Fibroblast of pulmonary artery (primary cell): ENCODE measurements around the gene MGST3.
"Not testable (repeated sequence)": the region's sequence is repeated elsewhere in the genome, so short reads cannot be mapped to it uniquely, and the experiment has no call there.

Source experiments
- DNase-seq: peaks from one replicate; pipeline ENCODE4 v3.0.0-alpha.2; 2010; ENCODE audit warnings: low read depth
- H3K4me3 ChIP-seq: replicated peaks from 2 replicates; pipeline ENCODE4 v1.5.1; 2011; ENCODE audit warnings: low read depth, mild to moderate bottlenecking, control low read depth, low read length, moderate library complexity
- TF ChIP-seq, protein P1 (sequence below): IDR thresholded peaks from 2 replicates; pipeline ENCODE4 v1.5.1; 2011; ENCODE audit warnings: mild to moderate bottlenecking, control low read depth, low read length, inconsistent platforms; ENCODE audit errors: missing control alignments

MGST3 gene

DNA sequence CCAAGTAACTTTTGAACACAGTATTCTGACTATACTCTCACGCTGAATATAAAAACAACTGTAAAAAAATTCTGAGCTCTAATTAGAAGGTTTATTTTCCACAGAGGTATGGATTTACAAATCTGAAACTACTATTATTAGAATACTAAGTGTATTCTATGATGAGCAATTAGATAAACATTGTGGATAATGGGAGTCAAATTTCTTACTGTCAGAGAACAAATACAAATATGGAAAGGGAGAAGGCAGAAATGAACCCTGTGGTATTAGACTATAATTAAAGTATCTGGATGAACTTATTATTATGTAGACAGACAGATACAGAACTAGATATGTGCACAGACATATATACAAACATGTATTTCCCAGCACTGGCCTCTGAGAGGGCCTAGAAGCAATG lies 44.8 kb downstream of the MGST3 start:
- H3K4me3 ChIP-seq = no peak overlapping the region
- no peak for DNase-seq
- TF ChIP-seq, protein P1, sequence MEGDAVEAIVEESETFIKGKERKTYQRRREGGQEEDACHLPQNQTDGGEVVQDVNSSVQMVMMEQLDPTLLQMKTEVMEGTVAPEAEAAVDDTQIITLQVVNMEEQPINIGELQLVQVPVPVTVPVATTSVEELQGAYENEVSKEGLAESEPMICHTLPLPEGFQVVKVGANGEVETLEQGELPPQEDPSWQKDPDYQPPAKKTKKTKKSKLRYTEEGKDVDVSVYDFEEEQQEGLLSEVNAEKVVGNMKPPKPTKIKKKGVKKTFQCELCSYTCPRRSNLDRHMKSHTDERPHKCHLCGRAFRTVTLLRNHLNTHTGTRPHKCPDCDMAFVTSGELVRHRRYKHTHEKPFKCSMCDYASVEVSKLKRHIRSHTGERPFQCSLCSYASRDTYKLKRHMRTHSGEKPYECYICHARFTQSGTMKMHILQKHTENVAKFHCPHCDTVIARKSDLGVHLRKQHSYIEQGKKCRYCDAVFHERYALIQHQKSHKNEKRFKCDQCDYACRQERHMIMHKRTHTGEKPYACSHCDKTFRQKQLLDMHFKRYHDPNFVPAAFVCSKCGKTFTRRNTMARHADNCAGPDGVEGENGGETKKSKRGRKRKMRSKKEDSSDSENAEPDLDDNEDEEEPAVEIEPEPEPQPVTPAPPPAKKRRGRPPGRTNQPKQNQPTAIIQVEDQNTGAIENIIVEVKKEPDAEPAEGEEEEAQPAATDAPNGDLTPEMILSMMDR = no peak

DNA sequence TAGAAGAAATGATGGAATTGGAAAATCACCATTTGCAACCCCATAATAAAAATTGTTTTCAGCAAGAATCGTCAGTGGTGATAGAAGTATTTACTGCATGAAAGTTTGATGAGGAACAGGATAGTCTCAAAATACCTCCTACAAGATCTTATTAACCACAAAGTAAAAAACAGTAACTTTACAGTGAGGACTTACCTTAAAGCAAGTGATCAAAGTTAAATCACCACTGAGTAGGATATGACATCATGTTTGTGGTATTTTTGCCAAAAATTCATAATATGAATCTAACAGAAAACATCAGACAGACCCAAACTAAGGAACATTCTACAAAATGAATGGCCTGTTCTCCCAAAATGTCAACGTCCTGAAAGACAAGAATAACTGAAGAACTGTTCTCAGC lies 47.5 kb downstream of the MGST3 start:
- H3K4me3 ChIP-seq = no peak overlapping the region
- TF ChIP-seq, protein P1 = no peak
- DNase-seq = no peak

DNA sequence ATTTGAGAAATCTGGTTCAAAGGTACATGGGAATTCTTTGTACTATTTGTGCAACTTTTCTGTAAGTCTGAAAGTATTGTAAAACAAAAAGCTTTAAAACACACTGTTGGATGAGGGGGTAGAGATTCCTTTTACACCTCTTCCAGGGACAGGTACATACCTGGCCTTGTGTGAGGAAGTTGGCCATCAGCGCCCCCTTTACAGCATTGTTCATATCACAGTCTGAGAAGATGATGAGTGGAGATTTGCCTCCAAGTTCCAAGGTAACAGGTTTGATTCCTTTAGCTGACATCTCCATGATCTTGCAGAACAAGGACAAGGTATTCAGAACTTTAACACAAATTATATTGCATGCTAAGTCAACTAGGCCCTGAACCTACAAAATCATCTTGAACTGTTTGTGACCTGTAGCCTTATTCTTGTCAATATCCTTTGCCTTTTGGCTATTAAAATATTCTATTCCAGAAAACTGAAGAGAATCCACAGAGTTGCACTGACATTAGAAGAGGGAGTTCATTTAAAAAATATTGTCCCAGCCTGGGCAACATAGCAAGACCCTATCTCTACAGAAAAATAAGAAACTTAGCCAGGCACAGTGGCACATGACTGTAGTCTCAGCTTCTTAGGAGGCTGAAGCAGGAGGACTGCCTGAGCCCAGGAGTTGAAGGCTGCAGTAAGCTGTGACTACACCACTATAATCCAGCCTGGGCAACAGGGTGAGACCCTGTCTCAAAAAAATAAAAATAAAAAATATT lies 48.4 kb downstream of the MGST3 start:
- DNase-seq = no peak
- TF ChIP-seq, protein P1 = no peak
- H3K4me3 ChIP-seq = no peak overlapping the region

DNA sequence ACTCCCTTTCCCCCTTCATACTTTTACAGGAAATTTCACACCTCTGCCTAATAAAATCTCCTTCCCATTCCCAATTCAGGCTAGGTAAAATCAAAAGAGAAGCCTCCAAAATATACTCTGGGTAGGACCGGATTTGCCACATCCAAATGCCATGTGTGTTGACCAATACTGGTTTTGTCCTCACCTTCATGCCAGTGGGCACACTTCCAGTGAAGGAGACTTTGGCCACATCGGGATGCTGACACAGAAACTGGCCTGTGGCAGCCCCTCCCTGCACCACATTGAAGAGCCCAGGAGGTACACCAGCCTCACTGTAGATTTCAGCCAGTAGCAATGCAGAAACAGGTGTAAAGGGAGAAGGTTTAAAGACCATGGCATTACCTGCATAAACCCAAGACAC lies 49.3 kb downstream of the MGST3 start:
- TF ChIP-seq, protein P1 = no peak
- no peak for DNase-seq
- no peak overlapping the region for H3K4me3 ChIP-seq

DNA sequence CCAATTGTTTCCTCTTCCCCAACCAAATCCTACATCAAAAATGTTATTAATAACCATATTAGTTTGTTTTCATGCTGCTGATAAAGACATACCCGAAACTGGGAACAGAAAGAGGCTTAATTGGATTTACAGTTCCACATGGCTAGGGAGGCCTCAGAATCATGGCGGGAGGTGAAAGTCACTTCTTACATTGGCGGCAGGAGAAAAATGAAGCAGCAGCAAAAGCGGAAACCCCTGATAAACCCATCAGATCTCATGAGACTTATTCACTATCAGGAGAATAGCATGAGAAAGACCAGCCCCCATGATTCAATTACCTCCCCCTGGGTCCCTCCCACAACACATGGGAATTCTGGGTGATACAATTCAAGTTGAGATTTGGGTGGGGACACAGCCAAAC lies 49.7 kb downstream of the MGST3 start:
- not testable (repeated sequence) for H3K4me3 ChIP-seq, DNase-seq

DNA sequence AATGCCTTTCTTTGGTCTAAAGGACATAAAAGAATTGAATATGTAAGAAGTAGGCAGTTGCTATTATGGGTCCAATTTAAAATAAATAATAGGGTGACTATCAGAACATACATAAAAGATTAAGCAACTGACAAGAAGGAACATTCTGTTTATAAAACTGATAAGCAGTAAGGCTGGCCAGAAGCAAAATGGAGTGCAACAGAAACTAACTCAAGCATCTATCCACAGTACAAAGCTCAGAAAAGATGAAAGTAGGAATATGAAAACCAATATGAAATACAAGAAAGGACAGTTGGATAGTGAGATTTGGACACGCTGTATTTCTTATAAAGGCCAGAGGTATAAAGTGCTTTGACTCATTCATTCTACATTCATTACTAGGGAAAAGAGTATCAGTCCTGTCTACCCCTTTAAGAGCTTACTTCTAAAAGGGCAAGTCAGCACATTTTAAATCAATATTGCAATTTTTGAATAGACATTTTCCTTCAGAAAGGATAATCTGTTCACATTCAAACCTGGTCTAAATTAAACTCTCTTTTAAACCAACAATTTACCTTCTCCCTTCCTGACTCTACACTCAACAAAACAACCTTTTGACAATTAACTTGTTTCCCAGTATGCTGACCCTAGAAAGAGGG lies 52.9 kb downstream of the MGST3 start:
- no peak for DNase-seq
- no peak overlapping the region for H3K4me3 ChIP-seq
- TF ChIP-seq, protein P1 = no peak

DNA sequence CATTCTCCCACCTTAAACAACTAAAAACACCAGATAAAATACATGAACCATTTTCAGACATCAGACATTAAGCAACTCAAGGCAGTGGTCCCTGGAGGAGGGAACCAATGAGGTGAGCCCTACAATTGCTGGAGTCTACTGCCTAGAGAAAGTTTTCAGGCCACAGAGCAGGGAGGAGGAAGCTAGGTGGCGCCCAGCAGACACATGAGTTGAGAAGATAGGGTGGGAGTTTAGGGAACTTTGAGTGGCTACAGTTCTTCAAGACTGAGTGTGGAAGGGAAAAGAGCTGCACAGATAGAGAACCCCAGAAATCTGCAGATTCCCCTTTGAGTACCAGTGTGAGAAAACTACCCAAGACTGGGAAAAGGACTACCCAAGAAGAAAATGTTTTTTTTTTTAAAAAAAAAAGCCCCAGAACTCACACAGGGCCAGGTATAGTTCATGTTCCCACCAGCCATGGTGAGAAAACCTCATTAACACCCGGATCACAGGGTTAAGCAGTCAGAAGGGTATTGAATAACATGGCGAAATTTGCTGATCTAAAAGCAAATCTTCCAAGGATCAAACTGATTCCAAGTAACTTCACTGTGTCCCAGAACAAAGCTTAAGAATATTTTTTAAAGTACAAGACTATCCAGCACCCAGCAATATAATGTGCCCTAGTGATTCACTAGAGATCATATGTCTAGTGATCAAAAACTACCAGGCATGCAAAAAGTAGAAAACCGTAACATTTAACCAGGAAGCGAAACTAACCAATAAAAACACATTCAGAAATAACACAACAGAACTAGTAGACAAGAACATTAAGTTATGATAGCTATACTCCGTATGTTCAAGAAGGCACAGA lies 55.3 kb downstream of the MGST3 start:
- no peak for DNase-seq
- TF ChIP-seq, protein P1 = no peak
- no peak overlapping the region for H3K4me3 ChIP-seq
